ENCODE data around the gene BCL11A.

Gene BCL11A

GRCh38 chr2:60556175-60556574, 2.7 kb upstream of the BCL11A start:
- DNase-seq (ENCODE audit: low read depth in 2 of 2): no peak
- no peak overlapping the region for H3K4me3 ChIP-seq (replicated peaks in 1 of 2; ENCODE audit: low read depth in 2 of 2, low read length in 2 of 2)
- no peak for TF ChIP-seq CTCF (IDR thresholded peaks at IDR 0.05; ENCODE audit: low read depth, low read length)

- no peak for DNase-seq (ENCODE audit: low read depth in 2 of 2)
- TF ChIP-seq CTCF (IDR thresholded peaks at IDR 0.05; ENCODE audit: low read depth, low read length): no peak
- no peak overlapping the region for H3K4me3 ChIP-seq (replicated peaks in 1 of 2; ENCODE audit: low read depth in 2 of 2, low read length in 2 of 2)
Measured at GRCh38 chr2:60555783-60556139, 2.3 kb upstream of the BCL11A start.

GRCh38 chr2:60555066-60555782, 1.8 kb upstream of the BCL11A start:
- peak; percentile 58 to 73 for DNase-seq (ENCODE audit: low read depth in 2 of 2)
- TF ChIP-seq CTCF (IDR thresholded peaks at IDR 0.05; ENCODE audit: low read depth, low read length): peak; percentile 19

GRCh38 chr2:60554646-60555065, 1.2 kb upstream of the BCL11A start:
- no peak for TF ChIP-seq CTCF (IDR thresholded peaks at IDR 0.05; ENCODE audit: low read depth, low read length)
- DNase-seq (ENCODE audit: low read depth in 2 of 2): no peak
- H3K4me3 ChIP-seq (replicated peaks in 1 of 2; ENCODE audit: low read depth in 2 of 2, low read length in 2 of 2): peak overlapping the region; percentile 56 to 66

More at GRCh38 chr2:60555066-60555782, 1.8 kb upstream of the BCL11A start:
- peak overlapping the region; percentile 56 to 66 for H3K4me3 ChIP-seq (replicated peaks in 1 of 2; ENCODE audit: low read depth in 2 of 2, low read length in 2 of 2)

GRCh38 chr2:60554074-60554645, 706 bp upstream of the BCL11A start:
- no peak for TF ChIP-seq CTCF (IDR thresholded peaks at IDR 0.05; ENCODE audit: low read depth, low read length)
- no peak for DNase-seq (ENCODE audit: low read depth in 2 of 2)
- H3K4me3 ChIP-seq (replicated peaks in 1 of 2; ENCODE audit: low read depth in 2 of 2, low read length in 2 of 2): peak overlapping the region; percentile 56 to 66

- TF ChIP-seq CTCF (IDR thresholded peaks at IDR 0.05; ENCODE audit: low read depth, low read length): no peak
- H3K4me3 ChIP-seq (replicated peaks in 1 of 2; ENCODE audit: low read depth in 2 of 2, low read length in 2 of 2): peak overlapping the region; percentile 56 to 66
- no peak for DNase-seq (ENCODE audit: low read depth in 2 of 2)
Measured at GRCh38 chr2:60552851-60553494, 481 bp downstream of the BCL11A start.

All from cardiac fibroblast (primary cell).